GM12878 (cell line): ENCODE results near the gene CHDH. TPM values are rescaled to one million over a fixed set of nuclear protein-coding genes. Genes with fewer than 3 reads are reported as not detected.

Experiments
- CTCF ChIP-seq, 3 experiments: IDR thresholded peaks in 2 of 3; conservative IDR thresholded peaks in 1 of 3; 2 replicates each; pipeline ENCODE4 v1.5.1; 2011; ENCODE audit warnings: low read depth in 3 of 3, low read length in 3 of 3, mild to moderate bottlenecking in 3 of 3, control low read depth in 2 of 3, moderate library complexity in 2 of 3, inconsistent platforms in 1 of 3, mixed read lengths in 1 of 3; ENCODE audit not compliant: control insufficient read depth in 2 of 3, insufficient read depth in 1 of 3; ENCODE audit errors: extremely low read depth in 1 of 3
- E2F4 ChIP-seq: IDR thresholded peaks from 2 replicates; pipeline ENCODE4 v1.6.1; 2012; ENCODE audit warnings: low read depth, low read length, improper control_type of control experiment
- E4F1 ChIP-seq: fragments of 450-650 bp; IDR thresholded peaks from 2 replicates; pipeline ENCODE4 v1.6.1; 2018; ENCODE audit warnings: borderline replicate concordance, mild to moderate bottlenecking; ENCODE audit not compliant: partially characterized antibody
- STAT1 ChIP-seq: fragments of 450-650 bp; conservative IDR thresholded peaks from 2 replicates; pipeline ENCODE4 v1.6.1; 2014; ENCODE audit warnings: antibody characterized with exemption, mild to moderate bottlenecking
- ZBTB4 ChIP-seq: fragments of 450-650 bp; formaldehyde crosslinking; IDR thresholded peaks from 2 replicates; pipeline ENCODE4 v1.4.0; 2022; ENCODE audit warnings: mild to moderate bottlenecking, moderate library complexity
- polyA plus RNA-seq, 11 experiments: library from polyadenylated mRNA; depleted of rRNA in 4 of 11; unstranded in 6 of 11; stranded (reverse) in 5 of 11; fragments of >200 nt; fragmentation: Nextera tagmentation in 4 of 11; fragmentation: Illumina TruSeq in 1 of 11; extraction: Ambion mirVana in 4 of 11; extraction: Trizol in 1 of 11; gene quantifications; 1 replicate in 1 of 11; 2 replicates in 10 of 11; pipeline versions ENCODE4 v1.2.1 to v1.2.3, GENCODE V29; 2011 to 2016; ENCODE audit warnings: inconsistent platforms in 2 of 11, missing spikeins in 2 of 11, low read depth in 1 of 11
- total RNA-seq, 4 experiments: library from RNA; depleted of rRNA in 3 of 4; stranded (reverse); fragments of >200 nt in 3 of 4; fragmentation: Illumina TruSeq in 1 of 4; extraction: Trizol in 1 of 4; gene quantifications; 2 replicates each; pipeline versions ENCODE4 v1.2.1 to v1.2.3, GENCODE V29; 2013 to 2021

The CHDH gene
- total and polyA plus RNA-seq, 10 of the 15 experiments (the other 5 are each of a cell fraction or from before 2014, with no cell fraction given) = 0.95 to 8.3 (median 2.9) TPM

DNA sequence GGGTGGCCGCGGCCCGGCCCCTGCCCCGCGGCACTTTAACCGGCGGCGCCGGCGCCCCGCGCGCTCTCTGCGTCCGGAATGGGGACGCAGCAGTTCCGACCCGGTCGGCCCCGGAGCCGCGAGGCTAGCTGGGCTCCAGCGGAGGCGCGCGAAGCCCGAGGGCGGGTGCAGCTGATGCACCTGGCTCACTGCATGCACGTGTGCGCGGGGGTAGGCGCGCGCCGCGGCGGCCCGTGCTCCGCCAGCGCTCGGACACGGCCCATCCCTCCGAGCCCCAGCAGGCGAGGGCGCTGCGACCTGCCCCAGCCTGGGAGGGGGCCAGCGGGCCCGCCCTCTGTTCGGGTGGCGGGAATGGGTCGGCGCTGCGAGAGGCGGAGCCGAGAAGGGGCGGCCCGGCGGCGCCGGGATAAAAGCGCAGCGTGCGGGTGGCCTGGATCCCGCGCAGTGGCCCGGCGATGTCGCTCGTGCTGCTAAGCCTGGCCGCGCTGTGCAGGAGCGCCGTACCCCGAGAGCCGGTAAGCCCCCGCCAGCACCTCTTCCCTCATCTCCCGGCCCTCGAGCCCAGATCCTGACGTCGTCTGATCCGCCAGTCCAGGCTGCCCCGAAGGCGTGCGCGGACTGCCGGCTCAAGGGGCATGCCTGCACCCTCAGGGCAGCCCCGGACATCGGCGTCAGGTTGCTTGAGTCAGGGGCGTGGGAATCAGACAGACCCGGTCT, at the start of gene CHDH, which contains the start of gene IL17RB (continued):
- TF ChIP-seq ZBTB4 (CRISPR knock-in tag) = no peak
- TF ChIP-seq E2F4 = no peak
- TF ChIP-seq E4F1 = no peak
- TF ChIP-seq STAT1 = no peak
- TF ChIP-seq CTCF (IDR thresholded peaks at IDR 0.05 in 2 of 3, conservative IDR thresholded peaks at IDR 0.05 in 1 of 3; ENCODE audit: control insufficient read depth in 2 of 3, extremely low read depth in 1 of 3, insufficient read depth in 1 of 3, low read depth in 3 of 3, low read length in 3 of 3) = peak in 2 of 3 experiments; percentile 1 to 32; a peak in 2 of 6 replicates
